SKM-1 treated with dmso at 0.1 percent for 144 hours (cell line): ENCODE results near the gene LSM4.

ENCODE experiments used
- DNase-seq: peaks from one replicate; lab custom pipeline; 2025; ENCODE audit not compliant: unreplicated experiment; lab: John Stamatoyannopoulos, UW

LSM4 gene

GRCh38 chr19:18311502-18312091 is 11.3 kb downstream of the LSM4 start:
- no peak for DNase-seq

DNA sequence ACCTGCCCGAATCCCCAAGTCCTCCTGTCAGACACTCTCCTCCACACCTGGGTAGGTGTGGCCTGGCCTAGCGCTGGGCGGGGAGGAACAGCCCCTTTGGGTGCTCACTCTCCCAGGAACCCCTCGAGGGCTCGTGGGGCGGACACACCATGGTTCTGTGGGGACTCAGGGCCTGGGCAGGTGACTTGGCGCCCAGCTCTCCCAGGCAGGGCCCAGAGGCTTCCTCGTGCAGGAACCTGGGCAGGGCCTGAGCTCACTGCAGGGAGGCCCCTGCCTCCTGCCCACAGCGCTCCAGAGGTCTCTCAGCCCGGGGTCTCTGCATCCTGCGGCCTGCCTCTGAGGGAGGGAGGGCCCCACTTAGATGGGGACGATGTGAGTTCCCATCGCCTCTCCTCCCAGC is 11.9 kb downstream of the LSM4 start:
- no peak for DNase-seq

GRCh38 chr19:18310118-18310909 is 12.6 kb downstream of the LSM4 start:
- DNase-seq = no peak

DNA sequence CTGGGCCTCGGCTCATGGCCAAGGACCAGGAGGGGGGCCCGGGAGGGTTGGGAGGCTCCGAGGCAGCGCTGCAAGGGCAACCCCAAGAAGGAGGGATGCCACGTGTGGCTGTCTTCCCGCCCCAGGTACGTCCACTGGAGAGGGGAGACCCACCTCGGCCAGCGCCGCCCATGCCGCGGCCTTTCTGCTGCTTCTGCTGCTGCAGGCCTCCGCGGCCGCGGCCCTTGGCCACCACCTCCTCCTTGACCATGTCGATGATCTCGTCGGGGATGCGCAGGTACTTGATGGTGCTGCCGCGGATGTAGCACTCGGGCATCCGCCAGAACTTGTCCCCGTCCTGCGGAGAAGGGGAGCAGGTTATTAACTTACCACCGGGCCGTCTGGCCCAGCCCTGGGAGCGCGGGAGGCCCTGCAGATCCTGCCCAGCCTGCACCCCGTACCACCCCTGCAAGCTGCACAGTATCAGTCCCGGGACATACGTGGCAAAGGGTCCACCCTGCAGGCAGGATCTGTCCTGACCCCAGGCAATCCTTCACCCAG is 13.3 kb downstream of the LSM4 start:
- no peak for DNase-seq

GRCh38 chr19:18308948-18309325 is 13.9 kb downstream of the LSM4 start:
- DNase-seq = no peak

DNA sequence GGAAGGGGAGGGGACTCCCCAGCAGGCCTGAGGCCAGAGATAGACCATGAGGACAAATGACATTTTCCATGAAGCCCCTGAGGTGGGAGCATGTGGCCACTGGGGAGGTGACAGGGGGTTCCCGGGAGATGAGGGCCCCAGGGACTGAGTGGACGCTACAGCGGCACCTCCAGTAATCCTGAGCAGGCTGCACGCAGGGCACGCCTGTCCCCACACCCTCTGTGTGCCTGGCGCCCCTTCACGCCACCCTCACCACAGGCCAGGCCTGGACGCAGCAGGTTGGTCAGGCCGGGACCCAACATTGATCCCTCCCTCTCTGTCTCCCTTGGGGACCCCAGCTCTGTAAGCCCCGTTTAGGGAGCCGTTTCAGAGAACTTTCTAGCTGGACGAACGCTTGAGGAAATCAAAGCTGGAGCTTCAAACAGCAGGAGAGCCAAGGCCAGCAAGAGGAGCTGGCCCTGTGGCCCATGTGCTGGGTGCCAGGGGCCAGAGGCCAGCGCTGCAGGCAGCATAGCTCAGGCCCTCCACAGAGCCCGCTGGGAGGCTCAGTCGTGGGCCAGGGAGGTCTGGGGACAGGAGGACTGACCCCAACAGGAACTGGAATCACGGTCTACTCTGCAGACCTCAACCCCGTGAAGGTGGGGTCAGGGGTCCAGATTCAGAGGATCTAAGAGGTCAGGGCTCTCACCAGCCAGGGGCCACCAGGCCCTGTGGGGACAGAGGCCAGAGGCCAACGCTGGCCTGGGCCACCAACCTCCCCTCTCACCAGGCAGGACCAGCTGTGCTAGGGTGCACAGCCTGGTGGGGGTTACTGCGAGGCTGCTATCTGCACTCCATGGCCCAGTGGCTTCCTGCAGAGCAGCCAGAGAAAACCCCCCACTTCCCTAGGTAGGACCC is 14.6 kb downstream of the LSM4 start:
- no peak for DNase-seq

DNA sequence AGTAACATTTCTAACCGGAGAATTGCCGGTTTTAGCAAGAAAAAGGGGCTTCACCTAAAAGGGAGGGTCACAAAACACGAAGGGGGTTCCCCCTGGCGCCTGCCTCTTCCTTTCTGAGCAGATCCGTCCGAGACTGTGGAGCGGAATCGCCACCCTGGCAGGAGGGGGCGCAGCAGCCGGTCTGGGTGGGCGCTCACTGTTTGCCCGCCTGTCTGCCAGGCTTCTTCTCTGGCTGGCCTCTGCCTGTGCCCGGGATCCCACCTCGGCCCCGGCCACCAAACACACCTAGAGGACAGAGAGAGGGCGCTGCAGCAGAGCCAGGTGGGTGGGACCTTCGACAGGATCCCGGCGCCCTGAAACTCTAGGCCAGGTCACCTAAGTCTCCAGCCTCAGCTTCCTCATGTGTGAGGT is 15.6 kb downstream of the LSM4 start:
- no peak for DNase-seq

DNA sequence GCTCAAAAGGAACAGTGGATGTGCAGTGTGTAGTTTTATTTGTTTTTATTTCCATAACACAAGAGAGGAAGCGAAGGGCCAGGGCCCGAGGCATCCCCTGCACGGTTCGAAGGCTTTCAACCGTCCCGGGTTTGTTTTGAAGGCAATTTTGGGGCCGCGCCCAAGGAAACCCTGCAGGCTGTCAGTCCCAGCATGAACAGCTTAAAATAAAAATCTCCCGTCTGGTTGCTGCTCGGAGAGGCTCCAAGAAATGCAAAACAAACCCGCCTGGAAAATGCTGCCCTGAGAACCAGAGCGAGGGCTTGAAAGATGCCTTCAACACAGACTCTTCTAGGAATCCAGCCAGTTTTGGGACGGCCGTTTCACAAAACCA is 16.0 kb downstream of the LSM4 start:
- no peak for DNase-seq

GRCh38 chr19:18306209-18306887 is 16.5 kb downstream of the LSM4 start:
- no peak for DNase-seq

DNA sequence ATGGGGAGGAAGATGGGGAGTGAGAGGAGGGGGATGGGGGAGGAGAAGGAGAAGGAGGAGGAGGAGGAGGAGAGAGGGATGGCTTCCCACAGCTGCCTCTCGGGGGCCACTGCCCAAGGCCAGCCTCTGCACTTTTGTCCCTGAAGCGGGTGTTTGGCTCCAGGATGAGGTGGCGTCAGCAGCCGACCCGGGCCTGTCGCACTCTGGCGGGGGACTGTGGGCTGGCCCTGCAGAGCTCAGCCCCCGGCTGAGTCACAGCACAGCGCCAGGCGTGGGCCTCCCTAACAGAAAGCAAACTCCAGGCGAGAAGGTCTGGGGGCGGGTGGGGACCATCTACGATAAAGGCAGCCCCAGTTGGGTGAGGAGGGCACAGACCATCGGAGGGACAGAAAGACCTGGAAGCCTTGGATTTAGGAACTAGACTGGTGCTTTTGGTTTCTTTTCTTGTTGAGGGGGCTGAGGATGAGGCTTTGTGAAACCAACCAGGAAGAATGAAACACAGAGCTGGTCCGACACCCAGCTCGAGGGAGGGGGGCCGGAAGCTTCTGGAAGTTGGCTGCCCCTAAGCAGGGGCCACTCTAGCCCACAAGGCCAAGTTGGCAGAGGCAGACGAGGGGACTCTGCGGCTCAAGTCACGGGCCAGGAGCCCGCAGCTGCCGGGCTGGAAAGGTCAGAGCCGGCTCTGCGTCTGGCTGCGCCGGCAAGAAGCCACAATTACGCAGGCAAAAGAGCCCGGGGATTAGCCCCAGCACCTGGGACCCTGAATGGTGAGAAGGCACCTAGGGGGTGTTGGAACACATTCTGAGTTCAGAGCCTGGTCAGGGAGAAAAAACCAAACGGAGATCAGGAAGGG is 18.2 kb downstream of the LSM4 start:
- peak; percentile 42 for DNase-seq

- DNase-seq = no peak
These were observed 18.7 kb downstream of the LSM4 start for GRCh38 chr19:18304208-18304457.

- DNase-seq = no peak
These were observed 21.2 kb downstream of the LSM4 start for GRCh38 chr19:18301718-18302111.

GRCh38 chr19:18300930-18301717 is 21.8 kb downstream of the LSM4 start:
- no peak for DNase-seq

GRCh38 chr19:18299654-18300053 is 23.2 kb downstream of the LSM4 start:
- DNase-seq = no peak

DNA sequence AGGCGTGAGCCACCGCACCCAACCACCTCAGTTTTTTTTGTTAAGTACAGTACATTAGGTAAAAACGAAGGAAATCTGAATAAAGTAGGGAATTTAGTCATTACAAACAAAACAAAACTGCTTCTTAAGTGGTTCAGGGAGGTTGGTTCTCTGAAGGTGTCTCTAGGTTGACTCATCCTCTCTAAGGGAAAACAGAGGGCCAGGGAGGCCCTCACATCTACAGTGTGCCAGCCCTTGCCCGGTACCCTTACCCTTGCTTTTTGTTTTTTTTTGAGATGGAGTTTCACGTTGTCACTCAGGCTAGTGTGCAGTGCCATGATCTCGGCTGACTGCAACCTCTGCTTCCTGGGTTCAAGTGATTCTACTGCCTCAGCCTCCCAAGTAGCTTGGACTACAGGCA is 24.3 kb downstream of the LSM4 start:
- DNase-seq = no peak

- DNase-seq = no peak
These were observed 25.6 kb downstream of the LSM4 start for GRCh38 chr19:18297308-18297707.

DNA sequence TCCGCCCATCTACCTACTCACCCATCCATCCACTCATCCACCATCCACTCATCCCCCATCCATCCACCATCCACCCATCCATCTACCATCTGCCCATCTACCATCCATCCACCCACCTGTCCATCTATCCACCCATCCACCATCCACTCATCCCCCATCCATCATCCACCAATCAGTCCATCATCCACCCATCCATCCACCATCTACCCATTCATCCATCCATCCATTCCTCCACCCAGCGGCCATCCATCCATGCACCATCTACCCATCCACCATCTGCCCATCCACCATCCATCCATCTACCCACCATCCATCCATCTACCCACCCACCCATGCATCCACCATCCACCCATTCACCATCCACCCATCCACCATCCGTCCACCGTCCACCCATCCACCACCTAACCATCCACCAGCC is 27.8 kb downstream of the LSM4 start:
- DNase-seq = no peak

GRCh38 chr19:18294467-18294864 is 28.4 kb downstream of the LSM4 start:
- DNase-seq = no peak

DNA sequence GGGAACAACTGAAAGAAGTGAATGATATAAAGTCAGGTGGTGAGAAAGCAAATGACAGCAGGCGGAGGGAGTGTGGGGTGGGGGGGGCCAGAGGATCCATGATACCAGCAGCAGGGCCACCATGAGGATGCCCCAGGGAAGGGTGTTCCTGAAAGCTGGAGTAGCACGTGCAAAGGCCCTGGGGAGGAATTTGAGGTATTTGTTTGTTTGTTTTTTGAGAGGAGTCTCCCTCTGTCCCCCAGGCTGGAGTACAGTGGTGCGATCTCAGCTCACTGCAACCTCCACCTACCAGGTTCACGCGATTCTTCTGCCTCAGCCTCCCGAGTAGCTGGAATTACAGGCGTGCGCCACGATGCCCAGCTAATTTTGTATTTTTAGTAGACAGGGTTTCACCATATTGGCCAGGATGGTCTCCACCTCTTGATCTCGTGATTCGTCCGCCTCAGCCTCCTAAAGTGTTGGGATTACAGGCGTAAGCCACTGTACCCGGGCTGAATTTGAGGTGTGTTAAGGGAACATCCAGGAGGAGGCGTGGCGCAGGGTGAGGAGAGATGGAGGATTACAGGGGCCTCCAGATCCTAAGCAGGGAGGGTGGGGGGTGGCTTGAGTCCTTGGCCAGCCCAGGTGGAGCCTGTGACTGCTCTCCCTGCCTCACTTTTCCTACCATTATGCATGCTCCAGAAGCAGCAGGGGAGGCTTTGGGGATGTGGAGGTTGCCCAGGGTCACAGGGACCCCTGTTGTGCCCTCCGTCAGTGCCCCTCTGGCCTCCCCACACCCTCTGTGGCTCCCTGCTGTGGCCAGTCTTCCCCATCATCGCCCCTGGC is 29.0 kb downstream of the LSM4 start:
- DNase-seq = no peak
